ENCODE data around the gene MGAT4B.

MGAT4B gene

DNA sequence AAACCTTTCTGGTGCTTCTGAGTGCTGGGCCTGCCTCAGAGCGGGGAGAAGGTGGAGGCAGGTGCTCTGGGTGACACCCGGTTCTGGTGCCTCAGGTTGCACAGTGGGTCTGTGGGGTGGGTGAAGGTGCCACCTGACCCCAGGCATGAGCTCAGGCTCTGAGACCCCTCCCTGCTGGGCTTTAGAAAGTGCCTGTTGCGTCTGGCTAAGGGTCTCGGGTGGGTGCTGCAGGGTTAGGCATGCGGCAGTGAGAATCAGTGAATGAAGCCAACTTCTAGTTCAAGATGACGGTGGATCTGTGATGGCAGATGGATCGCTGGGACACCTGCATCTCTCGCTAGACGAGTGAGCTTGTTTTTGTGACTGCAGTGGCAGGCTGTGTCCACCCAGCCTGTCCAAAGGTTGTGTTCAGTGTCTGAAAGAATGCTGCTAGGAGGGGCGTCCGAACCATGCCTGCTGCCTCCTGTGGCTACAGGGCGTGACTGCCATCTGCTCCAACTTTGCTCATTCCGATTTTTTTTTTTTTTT, 19.1 kb upstream of the MGAT4B start:
- no peak for DNase-seq

DNA sequence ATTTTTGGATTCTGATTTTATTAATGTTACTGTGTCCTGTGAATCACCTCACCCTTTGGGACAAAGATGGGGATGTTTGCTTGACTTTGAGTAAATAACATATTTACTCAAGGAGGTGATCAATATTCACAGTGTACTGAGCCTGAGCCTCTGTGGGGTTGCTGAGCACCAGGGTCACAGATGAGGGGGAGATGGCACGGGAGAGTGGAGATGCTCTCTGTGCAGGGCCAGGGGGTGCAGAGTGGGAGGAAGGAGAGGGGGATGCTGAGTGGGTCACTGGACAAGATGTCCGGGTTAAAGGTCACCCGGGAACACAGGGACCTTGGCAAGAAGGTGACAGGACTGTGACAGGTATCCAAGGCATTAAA, 18.1 kb upstream of the MGAT4B start:
- no peak for DNase-seq

DNA sequence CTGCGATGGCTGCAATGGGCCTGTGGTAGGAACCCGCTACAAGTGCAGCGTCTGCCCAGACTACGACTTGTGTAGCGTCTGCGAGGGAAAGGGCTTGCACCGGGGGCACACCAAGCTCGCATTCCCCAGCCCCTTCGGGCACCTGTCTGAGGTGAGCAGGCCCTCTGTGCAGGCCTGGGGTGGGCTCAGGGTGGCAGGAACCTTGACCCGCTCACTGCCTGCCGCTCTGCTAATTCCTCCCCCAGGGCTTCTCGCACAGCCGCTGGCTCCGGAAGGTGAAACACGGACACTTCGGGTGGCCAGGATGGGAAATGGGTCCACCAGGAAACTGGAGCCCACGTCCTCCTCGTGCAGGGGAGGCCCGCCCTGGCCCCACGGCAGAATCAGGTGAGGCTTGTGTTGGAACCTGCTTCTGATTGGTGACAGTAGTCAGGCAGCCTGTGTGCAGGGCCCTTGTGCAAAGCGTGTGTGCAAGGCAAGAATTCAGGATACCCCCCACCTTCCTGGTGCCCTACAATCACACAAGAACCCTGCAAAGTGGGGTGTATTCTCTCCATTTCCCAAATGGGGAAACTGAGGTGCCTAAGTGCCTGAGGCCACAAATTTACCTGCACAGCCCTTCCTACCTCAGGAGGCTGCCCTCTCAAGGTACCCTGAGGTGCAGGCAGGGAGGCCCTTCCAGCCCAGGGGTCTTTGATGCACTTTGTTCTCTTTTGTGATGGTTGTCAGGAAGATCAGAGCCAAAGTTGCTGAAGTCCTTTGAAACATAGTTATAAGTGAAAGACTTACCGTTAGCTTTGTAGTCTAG, 17.5 kb upstream of the MGAT4B start:
- DNase-seq: no peak

DNA sequence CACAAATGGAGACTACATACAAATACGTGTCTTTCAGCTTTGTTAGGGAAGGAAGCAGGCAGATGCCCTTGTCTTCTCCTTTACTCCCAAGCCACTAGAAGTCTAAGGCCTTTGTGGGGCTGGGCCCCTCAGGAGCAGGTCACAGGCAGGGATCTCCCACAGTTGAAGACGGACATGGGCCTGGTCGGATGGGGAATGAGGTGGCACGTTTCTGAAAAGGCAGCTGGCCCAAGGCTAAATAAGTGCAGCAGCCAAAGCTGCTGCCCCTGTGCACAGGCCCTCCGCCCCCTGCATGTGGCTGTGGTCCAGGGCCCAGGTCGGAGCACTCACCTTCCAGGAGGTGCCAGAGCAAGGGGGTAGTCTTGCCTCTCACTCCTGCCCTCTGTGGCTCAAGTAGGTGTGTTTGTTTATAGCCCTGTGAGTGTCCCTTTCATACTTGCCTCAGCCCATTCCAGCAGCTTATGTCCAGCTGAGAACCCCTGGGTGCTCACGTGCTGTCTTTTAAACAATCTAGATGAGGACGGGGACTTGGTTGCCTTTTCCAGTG, 15.9 kb upstream of the MGAT4B start:
- DNase-seq: no peak

DNA sequence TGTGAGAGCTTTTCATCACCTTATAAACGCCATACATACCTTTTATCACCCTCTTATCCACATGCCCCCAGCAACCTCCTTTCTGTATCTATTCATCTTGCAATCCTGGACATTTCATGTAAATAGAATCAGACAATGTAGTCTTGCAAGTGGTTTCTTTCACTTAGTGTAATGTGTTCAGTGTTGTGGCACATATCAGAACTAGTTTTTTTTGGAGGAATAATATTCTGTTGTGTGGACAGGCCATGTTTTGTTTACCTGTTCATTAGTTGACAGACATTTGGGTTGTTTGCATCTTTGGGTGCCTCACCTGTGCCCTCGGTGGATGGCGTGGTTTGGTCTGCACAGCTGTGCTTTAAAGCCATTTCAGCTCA, 15.4 kb upstream of the MGAT4B start:
- no peak for DNase-seq

DNA sequence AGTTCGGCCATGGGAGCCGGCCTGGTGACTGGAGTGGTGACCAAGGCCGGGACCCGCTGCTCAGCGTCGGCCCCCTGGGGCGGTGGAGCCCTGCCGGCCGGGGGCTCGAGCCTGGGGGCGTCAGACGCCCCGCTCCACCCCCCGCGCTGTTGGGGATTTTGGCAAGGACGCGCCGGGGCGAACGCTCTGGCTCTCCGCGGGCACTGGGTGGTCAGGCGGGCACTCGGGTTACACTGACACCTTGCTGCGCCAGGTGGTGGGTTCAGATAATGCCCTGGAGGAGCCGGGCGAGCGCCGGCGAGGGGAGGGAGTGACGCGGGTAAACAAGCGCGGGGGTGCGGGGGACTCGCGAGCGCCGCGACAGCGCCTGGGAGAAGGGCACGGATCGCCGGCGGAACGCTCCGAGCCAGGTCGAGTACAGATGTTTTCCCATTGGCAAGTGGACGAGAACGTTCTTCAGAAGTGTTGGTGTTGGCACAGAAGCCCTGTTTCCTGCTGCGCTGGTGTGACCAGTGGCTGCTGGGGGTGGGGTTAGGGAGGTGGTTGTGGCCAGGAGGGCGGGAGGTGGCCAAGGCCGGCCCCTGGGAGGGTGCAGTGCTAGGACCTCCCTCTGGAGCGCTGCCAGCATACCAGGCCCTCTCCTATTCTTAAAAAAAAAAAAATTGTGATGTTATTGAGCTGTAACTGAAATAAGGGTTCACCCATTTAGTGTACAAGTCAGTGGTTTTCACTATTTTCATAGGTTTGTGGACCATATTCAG, 14.8 kb upstream of the MGAT4B start:
- DNase-seq: peak; percentile 80

DNA sequence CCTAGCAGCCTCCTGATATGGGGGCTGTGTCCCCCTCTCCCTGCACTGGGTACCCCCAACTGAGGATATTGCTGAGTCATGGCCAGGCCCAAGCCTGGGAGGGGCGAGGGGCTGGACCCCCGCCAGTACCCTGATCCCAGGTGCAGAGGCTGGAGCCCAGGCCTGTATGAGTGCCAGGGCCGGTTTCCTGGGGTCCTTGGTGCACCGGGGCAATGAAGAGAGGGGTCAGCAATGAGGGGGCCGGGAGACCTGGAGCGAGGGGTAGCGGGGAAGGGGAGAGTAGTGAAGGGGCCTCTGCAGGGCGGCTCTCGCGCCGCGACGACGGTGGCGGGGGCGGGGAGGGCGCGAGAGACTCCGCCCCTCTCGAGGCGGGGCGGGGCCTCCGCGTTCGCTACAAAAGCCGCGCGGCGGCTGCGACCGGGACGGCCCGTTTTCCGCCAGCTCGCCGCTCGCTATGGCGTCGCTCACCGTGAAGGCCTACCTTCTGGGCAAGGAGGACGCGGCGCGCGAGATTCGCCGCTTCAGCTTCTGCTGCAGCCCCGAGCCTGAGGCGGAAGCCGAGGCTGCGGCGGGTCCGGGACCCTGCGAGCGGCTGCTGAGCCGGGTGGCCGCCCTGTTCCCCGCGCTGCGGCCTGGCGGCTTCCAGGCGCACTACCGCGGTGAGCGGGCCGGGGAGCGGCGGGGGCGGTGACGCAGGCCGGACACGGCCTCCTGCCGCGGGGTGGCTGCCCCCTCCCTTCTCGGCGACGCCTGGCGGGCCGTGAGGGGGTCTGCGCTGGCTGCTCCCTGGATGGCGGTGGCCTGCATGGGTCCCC, 14.0 kb upstream of the MGAT4B start, which contains the start of gene SQSTM1:
Gene SQSTM1, plus strand, starts transcription at position 423 of the 815 bp plus-strand sequence. Its CDS starts 32 bp downstream, at position 455.
- DNase-seq: peak; percentile 83

DNA sequence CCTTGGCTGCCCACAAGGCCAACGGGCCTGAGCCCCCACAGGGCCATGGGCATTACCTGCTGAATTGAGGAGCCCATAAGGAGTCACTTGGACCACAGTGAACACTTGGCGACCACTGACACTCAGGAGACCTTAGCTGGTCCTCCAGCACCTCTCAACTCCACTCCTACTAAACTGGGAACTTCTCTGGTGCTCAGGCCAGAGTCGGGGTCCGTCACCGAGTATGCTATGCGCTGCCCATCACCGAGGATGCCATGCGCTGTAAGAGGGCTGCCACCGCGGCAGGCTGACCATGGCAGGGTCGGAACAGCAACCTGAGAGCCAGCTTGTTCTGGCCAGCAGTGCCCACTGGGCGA, 13.4 kb upstream of the MGAT4B start:
- no peak for DNase-seq

DNA sequence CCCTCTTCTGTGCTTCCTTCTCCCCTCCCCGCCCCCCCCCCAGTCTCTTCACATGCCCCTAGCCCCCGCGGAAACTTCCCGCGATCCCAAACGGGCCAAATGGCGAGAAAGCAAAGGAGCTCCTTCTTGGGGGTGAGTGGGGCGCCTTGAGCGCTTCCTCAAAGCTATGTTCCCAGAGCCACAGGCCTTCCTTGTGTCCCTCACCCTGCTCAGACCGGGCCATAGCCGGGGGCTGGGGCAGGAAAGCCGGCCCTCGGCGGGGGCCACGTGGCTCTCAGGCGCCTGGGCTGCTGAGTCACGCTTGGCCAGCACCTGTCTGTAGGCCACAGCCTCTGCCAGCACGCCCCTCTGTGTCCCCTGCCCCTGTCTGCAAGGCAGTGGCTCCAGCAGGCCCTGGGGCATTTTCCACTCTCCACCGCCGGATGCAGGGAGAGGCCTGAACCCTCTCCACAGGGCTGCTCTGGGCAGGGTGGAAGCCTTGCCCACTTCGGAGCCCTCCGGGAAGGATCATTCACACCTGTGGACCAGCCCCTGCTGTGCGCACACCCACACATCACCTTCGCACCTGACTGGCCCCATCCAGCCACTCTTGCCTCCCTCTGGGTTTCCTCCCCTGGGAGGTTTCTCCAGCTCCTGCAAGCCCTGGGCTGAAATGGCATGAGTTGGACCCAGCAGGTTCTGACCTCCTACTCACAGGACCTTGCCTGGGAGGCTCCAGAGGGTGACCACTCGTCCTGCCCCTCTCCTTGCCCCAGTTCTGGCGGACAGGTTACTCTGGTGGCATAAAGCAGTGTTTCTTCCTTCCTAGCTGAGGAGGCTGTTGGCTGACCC, 12.8 kb upstream of the MGAT4B start:
- DNase-seq: peak; percentile 49

DNA sequence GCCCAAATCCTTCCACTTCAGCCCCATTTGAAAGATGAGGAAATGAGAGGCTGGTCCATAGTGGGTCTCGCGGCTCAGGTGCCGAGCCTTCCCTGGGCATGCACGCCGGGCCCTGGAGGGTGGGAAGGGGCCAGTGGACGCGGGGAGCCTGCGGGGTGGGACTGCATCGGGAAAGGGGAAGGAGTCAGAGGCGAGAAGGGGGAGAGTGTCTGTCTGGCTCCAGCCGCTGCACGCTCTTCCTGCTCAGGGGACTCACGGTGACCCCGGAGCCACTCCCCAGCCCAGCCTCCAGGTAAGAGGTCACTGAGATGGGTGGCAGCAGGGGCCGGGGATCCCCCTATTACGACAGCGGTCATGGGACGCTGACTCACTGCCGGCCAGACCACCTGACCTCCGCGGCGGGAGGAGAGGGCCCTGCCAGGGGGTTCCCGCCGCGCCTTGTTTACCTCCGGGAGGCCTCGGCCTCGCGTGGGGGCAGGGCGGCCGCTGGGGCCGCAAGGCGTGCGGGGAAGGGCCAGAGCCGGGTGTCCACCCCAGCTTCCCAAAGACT, 12.2 kb upstream of the MGAT4B start:
- peak; percentile 80 for DNase-seq

DNA sequence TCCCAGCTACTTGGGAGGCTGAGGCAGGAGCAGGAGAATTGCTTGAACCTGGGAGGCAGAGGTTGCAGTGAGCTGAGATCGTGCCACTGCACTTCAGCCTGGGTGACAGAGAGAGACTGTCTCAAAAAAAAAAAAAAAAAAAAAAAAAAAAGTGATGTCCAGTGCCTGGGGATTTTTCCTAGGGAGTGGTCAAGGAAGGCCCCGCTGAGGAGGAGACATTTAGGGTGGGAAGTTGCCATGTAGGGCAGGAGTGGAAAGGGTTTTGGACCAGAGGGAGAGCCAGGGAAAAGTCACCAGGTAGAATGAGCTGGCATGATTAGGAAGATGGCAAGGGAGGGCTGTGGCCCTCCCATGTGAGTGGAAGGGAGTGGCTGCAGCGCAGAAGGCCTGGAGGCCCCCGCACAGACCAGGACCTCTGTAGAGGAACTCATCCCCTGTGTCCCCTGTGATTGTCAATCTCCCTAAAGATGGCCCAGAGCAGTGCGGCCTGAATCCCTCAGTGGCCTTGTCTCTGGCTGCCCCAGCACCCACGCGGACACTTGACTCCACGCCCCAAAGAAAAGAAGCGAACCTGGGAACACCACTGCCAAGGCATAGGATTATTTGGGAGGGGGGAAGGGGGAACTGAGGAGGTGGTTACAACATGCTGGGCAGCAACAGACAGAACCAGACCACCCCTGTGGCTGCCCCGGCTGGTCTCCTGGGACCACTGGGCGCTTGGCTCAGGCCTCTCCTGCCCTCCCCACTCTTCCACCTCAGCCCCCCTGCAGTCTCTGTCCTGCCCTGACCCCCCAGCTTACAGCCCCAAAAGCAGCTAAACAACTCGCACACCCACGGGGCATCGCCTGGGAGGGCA, 11.5 kb upstream of the MGAT4B start:
- DNase-seq: no peak

DNA sequence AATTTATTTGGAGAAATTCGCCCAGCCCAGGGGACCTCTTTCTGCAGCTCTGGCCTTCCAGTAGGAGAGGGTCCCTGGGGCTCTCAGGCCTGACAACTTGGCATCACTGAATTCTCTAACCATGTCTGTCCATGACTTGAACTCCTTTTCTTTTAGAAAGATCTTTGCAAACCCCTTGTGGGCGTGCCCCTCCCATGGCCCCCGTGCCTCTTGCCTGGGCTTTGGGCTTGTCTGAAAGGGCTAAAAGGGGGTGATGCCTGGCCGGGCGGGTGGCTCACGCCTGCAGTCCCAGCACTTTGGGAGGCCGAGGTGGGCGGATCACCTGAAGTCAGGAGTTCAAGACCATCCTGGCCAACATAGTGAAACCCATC, 10.8 kb upstream of the MGAT4B start:
- DNase-seq: no peak

DNA sequence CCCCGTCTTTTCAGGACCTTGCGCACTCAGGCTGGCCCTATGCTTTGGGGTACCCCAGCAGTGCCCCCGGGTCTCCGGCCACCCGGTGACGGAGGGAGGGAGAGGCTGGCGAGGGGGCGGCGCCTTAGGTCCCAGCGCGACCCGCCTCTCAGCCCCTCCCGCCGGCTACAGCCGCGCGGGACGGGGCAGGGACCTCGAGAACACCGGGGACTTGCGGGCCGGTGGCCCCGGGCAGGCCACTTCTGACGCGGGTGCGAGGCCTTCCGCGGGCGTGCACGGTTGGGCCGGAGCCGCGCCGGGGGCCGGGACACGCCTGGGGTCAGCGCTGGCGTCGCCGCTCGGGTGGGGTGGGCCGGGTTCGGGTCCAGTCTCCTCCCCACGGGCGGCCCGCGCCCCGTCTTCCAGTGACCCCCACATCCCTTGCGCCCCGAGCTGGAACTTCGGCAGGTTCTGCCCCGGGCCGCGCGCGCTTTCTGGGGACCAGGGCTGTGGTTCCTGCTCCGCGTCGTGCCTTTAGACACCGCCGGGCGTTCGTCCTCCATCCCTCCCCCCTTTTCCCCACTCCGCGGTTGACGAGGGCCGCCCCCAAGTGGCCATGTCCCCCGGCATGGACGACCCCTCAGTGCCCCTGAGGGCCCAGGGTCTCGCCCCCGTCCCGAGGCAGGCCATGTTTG, 10.3 kb upstream of the MGAT4B start:
- DNase-seq: no peak

DNA sequence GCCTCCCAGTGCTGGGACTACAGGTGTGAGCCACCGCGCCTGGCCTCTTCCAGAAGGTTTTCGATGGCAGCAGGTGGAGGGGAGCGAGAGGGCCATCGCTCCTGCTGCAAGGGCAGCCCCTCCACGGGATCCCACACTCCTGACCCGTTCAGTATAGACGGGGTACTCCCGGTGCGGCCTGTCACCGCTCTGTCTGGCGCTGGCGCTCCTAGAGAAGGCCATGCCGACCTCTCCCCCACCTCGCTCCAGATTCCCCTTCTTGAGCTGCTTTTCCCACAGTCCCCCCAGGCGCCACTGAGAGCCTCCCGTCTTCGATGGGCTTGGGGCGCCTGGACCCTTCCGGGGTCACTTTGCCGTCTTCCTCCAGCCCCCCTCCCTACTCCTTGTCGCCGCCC, 9.7 kb upstream of the MGAT4B start:
- no peak for DNase-seq

DNA sequence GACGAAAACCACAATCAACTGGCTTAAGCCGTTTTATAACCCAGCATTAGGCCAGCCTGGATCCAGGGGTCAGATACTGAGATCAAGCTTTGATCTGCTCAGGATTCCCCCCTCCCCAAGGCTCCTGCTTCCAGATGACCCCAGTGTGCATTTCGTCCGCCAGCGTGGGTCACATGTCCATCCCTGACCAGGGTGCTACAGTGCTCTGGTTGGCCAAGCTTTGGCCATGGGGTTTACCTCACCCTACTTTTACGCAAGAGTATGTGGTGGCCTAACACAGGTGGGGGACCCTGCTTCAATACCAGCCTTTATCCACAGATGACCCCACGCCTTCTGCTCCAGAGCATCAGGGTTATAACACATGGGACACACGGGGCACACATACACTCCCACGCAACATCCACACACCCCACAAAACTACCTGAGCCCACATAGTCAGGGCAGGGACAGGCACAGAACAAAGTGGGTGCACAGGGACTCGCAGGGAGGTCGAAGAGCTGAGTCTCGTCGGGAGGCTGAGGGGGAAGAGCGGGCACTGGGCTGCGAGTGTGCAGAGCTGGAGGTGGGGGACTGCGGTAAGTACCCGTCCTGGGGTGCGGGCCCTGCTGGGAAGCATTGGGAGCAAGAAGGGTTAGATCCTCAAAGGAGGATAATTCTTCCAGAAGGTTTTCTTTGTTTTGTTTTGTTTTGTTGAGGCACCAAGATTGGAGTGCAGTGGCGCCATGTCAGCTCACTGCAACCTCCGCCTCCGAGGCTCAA, 9.0 kb upstream of the MGAT4B start:
- no peak for DNase-seq

DNA sequence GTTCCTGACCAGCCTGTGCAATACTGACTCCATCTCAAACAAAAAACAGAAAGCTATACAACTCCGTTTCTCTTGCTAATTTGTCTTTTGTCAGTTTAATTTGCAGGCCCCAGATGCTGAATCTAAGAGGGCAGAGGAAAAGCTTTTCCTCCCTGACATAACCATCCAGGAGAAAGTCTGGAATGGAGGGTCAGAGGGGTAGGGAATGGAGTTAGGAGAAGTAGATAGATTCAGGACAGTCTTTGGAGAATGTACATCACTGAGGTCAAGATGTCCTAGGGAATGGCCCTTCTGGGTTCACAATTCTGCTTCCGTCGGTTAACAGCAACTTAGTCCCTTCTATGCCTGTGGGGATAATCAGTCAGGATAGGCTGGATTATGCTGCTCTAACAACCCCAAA, 7.4 kb upstream of the MGAT4B start:
- no peak for DNase-seq

DNA sequence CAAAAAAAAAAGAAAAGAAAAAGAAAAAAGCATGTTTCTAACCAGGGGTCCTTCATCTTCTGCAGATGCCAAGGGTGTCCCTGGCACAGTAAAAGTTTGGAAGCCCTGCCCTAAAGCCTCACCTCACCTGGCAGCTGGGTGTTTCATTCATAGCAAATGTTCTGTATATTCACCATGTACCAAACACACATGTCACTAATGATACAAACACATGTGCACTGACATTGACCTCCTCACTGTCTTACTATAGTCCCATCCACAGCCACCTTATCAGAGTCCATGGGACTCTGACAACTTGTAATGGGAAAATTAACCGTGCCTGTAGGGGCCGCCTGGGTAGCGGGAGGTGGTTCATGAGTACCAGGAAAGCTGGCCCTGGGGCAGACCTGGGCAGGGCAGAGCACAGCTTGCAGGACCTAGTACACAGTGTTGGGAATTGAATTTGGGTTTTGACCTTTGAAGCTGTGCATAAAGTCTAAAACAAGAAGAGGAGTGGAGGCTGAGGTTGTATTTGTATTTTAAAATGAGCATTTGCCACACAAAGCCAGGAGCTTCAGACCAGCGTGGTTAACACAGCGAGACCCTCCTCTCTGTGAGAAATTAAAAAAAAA, 6.4 kb upstream of the MGAT4B start:
- no peak for DNase-seq

DNA sequence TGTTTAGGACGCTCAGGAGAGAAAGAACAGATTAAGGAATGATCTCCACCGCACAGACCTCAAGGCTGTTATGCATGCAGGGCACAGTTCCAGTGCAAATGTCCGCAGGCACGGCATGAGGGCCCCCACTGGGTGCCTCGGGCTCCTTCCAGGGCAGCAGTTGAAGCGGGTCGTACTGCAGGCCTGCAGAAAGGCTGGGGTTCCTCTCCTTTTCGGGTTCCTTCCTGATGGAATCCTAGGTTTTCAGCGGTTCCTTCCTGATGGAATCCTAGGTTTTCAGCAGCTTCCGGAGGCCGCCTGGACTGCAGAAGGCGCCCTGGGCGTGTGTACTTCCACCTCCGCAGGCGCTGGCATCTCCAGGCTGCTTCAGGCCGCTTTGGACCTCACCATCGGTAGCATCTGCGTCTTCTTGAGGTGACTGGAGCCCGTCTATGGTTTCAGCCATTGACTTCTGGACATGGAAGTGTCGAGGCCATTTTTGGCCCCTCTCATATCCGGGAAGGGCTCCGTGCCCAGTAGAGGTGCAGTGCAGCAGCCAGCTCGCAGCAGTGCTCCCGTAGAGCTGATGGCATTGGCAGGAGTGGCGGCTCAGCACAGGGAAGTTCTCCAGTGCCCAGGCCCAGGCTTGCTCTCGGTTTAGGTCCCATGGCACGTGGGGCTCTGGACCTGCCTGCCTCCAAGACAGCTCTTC, 5.6 kb upstream of the MGAT4B start:
- DNase-seq: no peak
